ENCODE measurements around the gene TNFRSF11A. TPM values are rescaled to one million over a fixed set of nuclear protein-coding genes. Genes with fewer than 3 reads are reported as not detected.

TNFRSF11A gene
- total RNA-seq, 2 donors from 2014 or later: 4.9 to 14.2 TPM

DNA sequence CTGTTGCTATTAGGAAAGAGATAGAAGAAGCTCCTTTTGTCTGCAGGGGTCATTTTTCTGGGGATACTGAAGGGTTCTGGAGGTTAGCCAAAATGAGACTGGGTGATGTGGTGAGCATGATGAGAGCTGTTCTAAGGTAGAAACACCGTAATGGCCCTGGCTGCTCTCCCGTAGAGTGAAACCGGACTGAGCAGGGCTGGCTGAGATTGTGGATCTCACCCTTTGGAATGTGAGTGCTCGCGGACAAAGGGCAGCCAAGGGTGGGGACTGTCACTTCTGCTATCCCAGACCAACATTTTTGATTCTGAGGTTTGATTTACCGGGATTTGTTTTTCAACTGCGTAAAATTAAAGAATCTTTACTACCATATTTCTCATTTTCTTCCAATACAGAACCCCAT, 36.2 kb downstream of the TNFRSF11A start:
- Histone ChIP-seq H3K4me1 (ENCODE audit: control insufficient read depth in 1 of 2, low read depth in 2 of 2) (no peaks in the 10 kb centered on the region), H3K27me3 (replicated peaks; ENCODE audit: insufficient read depth) (no peaks in the 10 kb centered on the region), H3K27ac (no peak overlapping the region), H3K4me3 (no peak overlapping the region), H3K9me3 (no peaks in the 10 kb centered on the region), H3K36me3 (no peaks in the 10 kb centered on the region)
- no peak for ATAC-seq (ENCODE audit: insufficient number of reproducible peaks, low FRiP score, low read depth)
- DNase-seq (ENCODE audit: low spot score): no peak
- no peak for TF ChIP-seq CTCF (IDR thresholded peaks at IDR 0.05)

GRCh38 chr18:62364558-62364957, 39.4 kb downstream of the TNFRSF11A start:
- Histone ChIP-seq H3K27ac (no peak overlapping the region), H3K36me3 (no peaks in the 10 kb centered on the region), H3K9me3 (no peaks in the 10 kb centered on the region), H3K4me1 (ENCODE audit: control insufficient read depth in 1 of 2, low read depth in 2 of 2) (no peaks in the 10 kb centered on the region), H3K27me3 (replicated peaks; ENCODE audit: insufficient read depth) (no peaks in the 10 kb centered on the region), H3K4me3 (no peak overlapping the region)
- ATAC-seq (ENCODE audit: insufficient number of reproducible peaks, low FRiP score, low read depth): no peak
- DNase-seq (ENCODE audit: low spot score): no peak
- TF ChIP-seq CTCF (IDR thresholded peaks at IDR 0.05): no peak

DNA sequence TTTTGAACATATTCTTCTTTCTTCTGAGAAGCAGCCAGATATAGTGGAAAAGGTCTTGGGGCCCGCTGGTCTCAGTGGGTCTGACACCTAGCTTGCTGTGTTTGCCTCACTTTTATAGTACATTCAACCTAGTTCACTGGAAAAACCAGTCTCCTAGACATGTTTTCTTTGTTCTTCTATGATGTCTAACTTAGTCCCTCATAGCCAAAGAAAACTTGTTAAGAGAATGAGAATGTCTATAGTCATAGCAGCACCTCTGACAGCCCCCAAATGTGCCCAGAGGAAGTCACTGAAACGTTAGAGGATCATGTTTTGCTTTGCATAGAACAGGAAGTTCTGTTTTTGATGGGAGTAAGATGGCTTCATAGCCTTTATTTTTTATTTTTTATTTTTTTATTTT, 40.3 kb downstream of the TNFRSF11A start:
- no peak for ATAC-seq (ENCODE audit: insufficient number of reproducible peaks, low FRiP score, low read depth)
- no peaks in the 10 kb centered on the region for H3K4me1 ChIP-seq (ENCODE audit: control insufficient read depth in 1 of 2, low read depth in 2 of 2)
- H3K9me3 ChIP-seq: no peaks in the 10 kb centered on the region
- H3K36me3 ChIP-seq: no peaks in the 10 kb centered on the region
- no peaks in the 10 kb centered on the region for H3K27me3 ChIP-seq (replicated peaks; ENCODE audit: insufficient read depth)
- H3K27ac ChIP-seq: no peak overlapping the region
- no peak overlapping the region for H3K4me3 ChIP-seq
- no peak for DNase-seq (ENCODE audit: low spot score)
- TF ChIP-seq CTCF (IDR thresholded peaks at IDR 0.05): no peak

DNA sequence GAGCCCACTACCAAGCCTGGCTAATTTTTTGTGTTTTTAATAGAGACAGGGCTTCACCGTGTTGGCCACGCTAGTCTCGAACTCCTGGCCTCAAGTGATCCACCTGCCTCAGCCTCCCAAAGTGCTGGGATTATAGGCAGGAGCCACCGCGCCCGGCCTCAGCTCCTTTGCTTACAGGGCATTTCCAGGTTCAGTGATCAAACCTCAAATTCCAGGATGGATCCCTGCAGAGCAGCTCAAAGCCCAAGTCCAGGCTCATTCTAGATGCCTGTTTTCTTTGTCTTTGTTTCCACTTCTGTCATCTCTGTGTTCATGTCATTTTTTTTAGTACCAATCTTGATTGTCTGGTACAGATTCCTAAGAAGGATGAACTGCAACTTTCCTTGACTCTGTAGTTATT, 41.9 kb downstream of the TNFRSF11A start:
- no peak for TF ChIP-seq CTCF (IDR thresholded peaks at IDR 0.05)
- no peaks in the 10 kb centered on the region for H3K4me1 ChIP-seq (ENCODE audit: control insufficient read depth in 1 of 2, low read depth in 2 of 2)
- no peaks in the 10 kb centered on the region for H3K36me3 ChIP-seq
- no peak overlapping the region for H3K27ac ChIP-seq
- H3K27me3 ChIP-seq (replicated peaks; ENCODE audit: insufficient read depth): no peaks in the 10 kb centered on the region
- ATAC-seq (ENCODE audit: insufficient number of reproducible peaks, low FRiP score, low read depth) (no peak), DNase-seq (ENCODE audit: low spot score) (no peak)
- no peak overlapping the region for H3K4me3 ChIP-seq
- no peaks in the 10 kb centered on the region for H3K9me3 ChIP-seq

- H3K4me3 ChIP-seq: no peak overlapping the region
- no peak overlapping the region for H3K27ac ChIP-seq
- no peak for TF ChIP-seq CTCF (IDR thresholded peaks at IDR 0.05)
- H3K27me3 ChIP-seq (replicated peaks; ENCODE audit: insufficient read depth): no peaks in the 10 kb centered on the region
- H3K9me3 ChIP-seq: no peaks in the 10 kb centered on the region
- no peaks in the 10 kb centered on the region for H3K36me3 ChIP-seq
- no peak for DNase-seq (ENCODE audit: low spot score)
- H3K4me1 ChIP-seq (ENCODE audit: control insufficient read depth in 1 of 2, low read depth in 2 of 2): no peaks in the 10 kb centered on the region
- ATAC-seq (ENCODE audit: insufficient number of reproducible peaks, low FRiP score, low read depth): no peak
Observed at GRCh38 chr18:62368100-62368499, 43.0 kb downstream of the TNFRSF11A start.
